Glomerular visceral epithelial cell (primary cell): ENCODE measurements around the gene HEBP1.

ENCODE experiments used
- DNase-seq: peaks from one replicate; pipeline ENCODE4 v3.0.0-alpha.2; 2016; ENCODE audit errors: extremely low spot score

The HEBP1 gene

GRCh38 chr12:12951504-12951903, 48.6 kb downstream of the HEBP1 start:
- DNase-seq, result no peak

GRCh38 chr12:12947902-12948301, 52.2 kb downstream of the HEBP1 start:
- no peak for DNase-seq

GRCh38 chr12:12946686-12947355, 53.2 kb downstream of the HEBP1 start:
- DNase-seq, result no peak

- no peak for DNase-seq
Observed at GRCh38 chr12:12945591-12945990, 54.5 kb downstream of the HEBP1 start.

GRCh38 chr12:12943586-12944260, 56.3 kb downstream of the HEBP1 start:
- DNase-seq, result no peak

- DNase-seq, result peak; percentile 25
Observed at GRCh38 chr12:12941450-12942350, 58.4 kb downstream of the HEBP1 start.

GRCh38 chr12:12939888-12940287, 60.2 kb downstream of the HEBP1 start:
- no peak for DNase-seq

- DNase-seq, result no peak
Observed at GRCh38 chr12:12938541-12938940, 61.5 kb downstream of the HEBP1 start.

- DNase-seq, result no peak
Observed at GRCh38 chr12:12936983-12937491, 63.0 kb downstream of the HEBP1 start.

- DNase-seq, result no peak
Observed at GRCh38 chr12:12934556-12934955, 65.5 kb downstream of the HEBP1 start.

- DNase-seq, result no peak
Observed at GRCh38 chr12:12933742-12934141, 66.3 kb downstream of the HEBP1 start.

GRCh38 chr12:12930633-12931219, 69.3 kb downstream of the HEBP1 start:
- no peak for DNase-seq

GRCh38 chr12:12929696-12930095, 70.4 kb downstream of the HEBP1 start:
- no peak for DNase-seq

GRCh38 chr12:12927211-12928079, 72.6 kb downstream of the HEBP1 start:
- peak; percentile 90 for DNase-seq

GRCh38 chr12:12926571-12927071, 73.4 kb downstream of the HEBP1 start:
- no peak for DNase-seq

- no peak for DNase-seq
Observed at GRCh38 chr12:12925388-12925787, 74.7 kb downstream of the HEBP1 start.
